Kidney epithelial cell (primary cell): Measurements from ENCODE around the gene TEAD2. TPM values are rescaled to one million over a fixed set of nuclear protein-coding genes. Genes with fewer than 3 reads are reported as not detected.

Experiments used
- DNase-seq: peaks from one replicate; pipeline ENCODE4 v3.0.0-alpha.2; 2010; ENCODE audit warnings: low read depth
- H3K27me3 ChIP-seq: 2 replicates; pipeline ENCODE4 v1.6.0; 2011; ENCODE audit warnings: low read length; ENCODE audit not compliant: control insufficient read depth, insufficient read depth
- H3K36me3 ChIP-seq: 2 replicates; pipeline ENCODE4 v1.5.1; 2011; ENCODE audit warnings: low read length; ENCODE audit not compliant: control insufficient read depth, insufficient read depth
- H3K4me3 ChIP-seq: 2 replicates; pipeline ENCODE4 v1.5.1; 2011; ENCODE audit warnings: low read depth, mild to moderate bottlenecking, control low read depth, low read length
- CTCF ChIP-seq: IDR thresholded peaks from 2 replicates; pipeline ENCODE4 v1.5.1; 2011; ENCODE audit warnings: mild to moderate bottlenecking, moderate library complexity, low read length, control low read depth, inconsistent platforms; ENCODE audit not compliant: insufficient read depth, poor library complexity, severe bottlenecking
- total RNA-seq: library from RNA; depleted of rRNA; stranded (reverse); fragments of >200 nt; gene quantifications from 2 replicates; pipeline ENCODE4 v1.2.3, GENCODE V29; 2015

The TEAD2 gene
- total RNA-seq, 1 donor from 2014 or later: 52.6 TPM

- DNase-seq: no peak
- no peak for TF ChIP-seq CTCF
- Histone ChIP-seq H3K4me3 (no peak overlapping the region), H3K36me3 (peaks cover 1% of the 10 kb centered on the region), H3K27me3 (peaks cover 13% of the 10 kb centered on the region)
These were observed 24.1 kb downstream of the TEAD2 start for GRCh38 chr19:49338023-49338677.

GRCh38 chr19:49337267-49338022, 24.8 kb downstream of the TEAD2 start:
- no peak for TF ChIP-seq CTCF
- no peak for DNase-seq
- H3K36me3 ChIP-seq: peaks cover 1% of the 10 kb centered on the region
- H3K4me3 ChIP-seq: no peak overlapping the region
- H3K27me3 ChIP-seq: peaks cover 13% of the 10 kb centered on the region

- no peak for DNase-seq
- Histone ChIP-seq H3K4me3 (no peak overlapping the region), H3K27me3 (peaks cover 13% of the 10 kb centered on the region), H3K36me3 (peaks cover 1% of the 10 kb centered on the region)
- no peak for TF ChIP-seq CTCF
These were observed 25.5 kb downstream of the TEAD2 start for GRCh38 chr19:49336482-49337266.

GRCh38 chr19:49335784-49336481, 26.3 kb downstream of the TEAD2 start:
- DNase-seq: no peak
- H3K4me3 ChIP-seq: no peak overlapping the region
- peaks cover 13% of the 10 kb centered on the region for H3K27me3 ChIP-seq
- H3K36me3 ChIP-seq: peaks cover 1% of the 10 kb centered on the region
- no peak for TF ChIP-seq CTCF

- Histone ChIP-seq H3K36me3 (no peaks in the 10 kb centered on the region), H3K27me3 (peaks cover 13% of the 10 kb centered on the region), H3K4me3 (no peak within 1 kb of the TSS)
- DNase-seq: no peak
- TF ChIP-seq CTCF: no peak
These were observed 27.0 kb downstream of the TEAD2 start, which contains the start of gene CD37 for GRCh38 chr19:49335071-49335783. Gene CD37 (plus strand): TSS chr19:49335406. CDS start chr19:49335541, 135 bp downstream.
